ENCODE measurements around the gene NBPF4.
"Not testable (repeated sequence)": the region's sequence is repeated elsewhere in the genome, so short reads cannot be mapped to it uniquely, and the experiment has no call there.

NBPF4 gene

GRCh38 chr1:108209456-108210108 lies 34.3 kb downstream of the NBPF4 start:
- DNase-seq: peak; percentile 58

- peak; percentile 83 for DNase-seq
Observed at GRCh38 chr1:108208724-108209446, 35.0 kb downstream of the NBPF4 start.

- DNase-seq: not testable (repeated sequence)
Observed at GRCh38 chr1:108203582-108203981, 40.3 kb downstream of the NBPF4 start.

- no peak for DNase-seq
Observed at GRCh38 chr1:108201687-108202086, 42.2 kb downstream of the NBPF4 start.

- no peak for DNase-seq
Observed at GRCh38 chr1:108200687-108201051, 43.2 kb downstream of the NBPF4 start.

GRCh38 chr1:108199781-108200686 lies 43.8 kb downstream of the NBPF4 start, which contains the start of gene SLC25A24:
Gene SLC25A24 (minus strand): TSS chr1:108200343. CDS start chr1:108200138, 205 bp downstream.
- peak; percentile 93 for DNase-seq

GRCh38 chr1:108199201-108199691 lies 44.6 kb downstream of the NBPF4 start:
- peak; percentile 54 for DNase-seq

GRCh38 chr1:108194051-108194450 lies 49.8 kb downstream of the NBPF4 start:
- no peak for DNase-seq

GRCh38 chr1:108193333-108193732 lies 50.5 kb downstream of the NBPF4 start:
- DNase-seq: no peak

- DNase-seq: peak; percentile 47
Observed at GRCh38 chr1:108192581-108192980, 51.3 kb downstream of the NBPF4 start.

- DNase-seq: no peak
Observed at GRCh38 chr1:108190686-108191416, 53.0 kb downstream of the NBPF4 start.

- DNase-seq: no peak
Observed at GRCh38 chr1:108190001-108190634, 53.8 kb downstream of the NBPF4 start.

- DNase-seq: no peak
Observed at GRCh38 chr1:108188801-108189200, 55.1 kb downstream of the NBPF4 start.

GRCh38 chr1:108182959-108183700 lies 60.7 kb downstream of the NBPF4 start:
- DNase-seq: no peak

GRCh38 chr1:108179018-108179417 lies 64.9 kb downstream of the NBPF4 start:
- no peak for DNase-seq

All from islet precursor cell (in vitro differentiated cells).